Activated CD4-positive, alpha-beta T cell treated with anti-CD3 and anti-CD28 coated beads for 48 hours (primary cell): ENCODE data around the gene NOL9.

ENCODE experiments used
- DNase-seq: peaks from one replicate; pipeline ENCODE4 v3.0.0-alpha.2; 2020

The NOL9 gene

GRCh38 chr1:6486433-6487011, 67.8 kb downstream of the NOL9 start:
- peak; percentile 94 for DNase-seq

GRCh38 chr1:6485168-6486101, 68.9 kb downstream of the NOL9 start:
- DNase-seq, result no peak

- no peak for DNase-seq
These were observed 69.5 kb downstream of the NOL9 start for GRCh38 chr1:6484826-6485167.

- no peak for DNase-seq
These were observed 70.6 kb downstream of the NOL9 start for GRCh38 chr1:6483761-6484117.

- no peak for DNase-seq
These were observed 71.1 kb downstream of the NOL9 start for GRCh38 chr1:6483017-6483760.

GRCh38 chr1:6481820-6482219, 72.5 kb downstream of the NOL9 start:
- no peak for DNase-seq

GRCh38 chr1:6477039-6477820, 77.1 kb downstream of the NOL9 start:
- DNase-seq, result no peak

- DNase-seq, result no peak
These were observed 77.8 kb downstream of the NOL9 start for GRCh38 chr1:6476483-6476882.

GRCh38 chr1:6475381-6476133, 78.8 kb downstream of the NOL9 start:
- DNase-seq, result peak; percentile 83

- no peak for DNase-seq
These were observed 79.5 kb downstream of the NOL9 start for GRCh38 chr1:6474815-6475282.

- no peak for DNase-seq
These were observed 80.1 kb downstream of the NOL9 start for GRCh38 chr1:6473974-6474814.

- DNase-seq, result no peak
These were observed 81.2 kb downstream of the NOL9 start for GRCh38 chr1:6473156-6473555.

- DNase-seq, result peak; percentile 54
These were observed 81.9 kb downstream of the NOL9 start for GRCh38 chr1:6472391-6472790.

- DNase-seq, result no peak
These were observed 82.3 kb downstream of the NOL9 start for GRCh38 chr1:6471970-6472368.
